Measurements from ENCODE around the gene RUSC2. TPM values are rescaled to one million over a fixed set of nuclear protein-coding genes. Genes with fewer than 3 reads are reported as not detected.
"Not testable (repeated sequence)": the region's sequence is repeated elsewhere in the genome, so short reads cannot be mapped to it uniquely, and the experiment has no call there.

Gene RUSC2
- total RNA-seq, 1 experiment from 2014 or later: 49.9 TPM

GRCh38 chr9:35498245-35498644, 8.3 kb downstream of the RUSC2 start:
- CTCF ChIA-PET; in situ Hi-C loops (cut with HindIII; ENCODE audit: low pct_unique_long_range_greater_than_20kb, low sequenced_read_pairs); BruUV-seq (replicated peaks); H3K36me3 ChIP-seq (ENCODE audit: control insufficient read depth, insufficient read depth, low read length); intact Hi-C loops (cut with micrococcal nuclease; ENCODE audit: unreplicated experiment); H3K4me3 ChIP-seq (ENCODE audit: low read depth in 2 of 2, low read length in 2 of 2); DNase-seq (ENCODE audit: low read depth, low spot score); ATAC-seq; H3K4me1 ChIP-seq (ENCODE audit: control insufficient read depth, insufficient read depth, low read length); H3K27ac ChIP-seq (ENCODE audit: low read length); H3K27me3 ChIP-seq (ENCODE audit: control insufficient read depth, insufficient read depth, low read length): not testable (repeated sequence)
- POLR2A ChIA-PET: interaction anchor here (0.7 kb wide), 1 partner anchor 45 kb away, joined by 5 read pairs; no protein-coding TSS in a partner anchor
- peaks cover 11% of the 10 kb centered on the region for H3K9me3 ChIP-seq (ENCODE audit: control insufficient read depth, insufficient read depth, low read depth, low read length)

- Histone ChIP-seq H3K4me3 (ENCODE audit: low read depth in 2 of 2, low read length in 2 of 2) (no peak overlapping the region), H3K27me3 (ENCODE audit: control insufficient read depth, insufficient read depth, low read length) (no peaks in the 10 kb centered on the region), H3K9me3 (ENCODE audit: control insufficient read depth, insufficient read depth, low read depth, low read length) (peaks cover 11% of the 10 kb centered on the region), H3K36me3 (ENCODE audit: control insufficient read depth, insufficient read depth, low read length) (no peaks in the 10 kb centered on the region), H3K27ac (ENCODE audit: low read length) (no peak overlapping the region), H3K4me1 (ENCODE audit: control insufficient read depth, insufficient read depth, low read length) (peaks cover 2% of the 10 kb centered on the region; the same call in 1 of the 2 replicates)
- ChIA-PET POLR2A (no interaction called here), CTCF (no interaction called here)
- no peak for TF ChIP-seq POLR2AphosphoS5 (IDR thresholded peaks at IDR 0.05; ENCODE audit: low read depth, low read length)
- TF ChIP-seq SIN3A (IDR thresholded peaks at IDR 0.05; ENCODE audit: borderline replicate concordance, insufficient read depth, low read depth, low read length): no peak
- TF ChIP-seq CTCF (IDR thresholded peaks at IDR 0.05): no peak
- no peak for TF ChIP-seq REST (IDR thresholded peaks at IDR 0.05; ENCODE audit: insufficient read depth in 1 of 2, low read depth in 2 of 2, low read length in 1 of 2)
- TF ChIP-seq TCF7L2 (IDR thresholded peaks at IDR 0.05; ENCODE audit: low read depth, low read length): no peak
- intact Hi-C loops (cut with micrococcal nuclease; ENCODE audit: unreplicated experiment): no loop called here
- in situ Hi-C loops (cut with HindIII; ENCODE audit: low pct_unique_long_range_greater_than_20kb, low sequenced_read_pairs): no loop called here
- ATAC-seq: no peak
- BruUV-seq (replicated peaks): no TSS peak
- no peak for DNase-seq (ENCODE audit: low read depth, low spot score)
Measured at GRCh38 chr9:35499029-35499700, 9.3 kb downstream of the RUSC2 start.

- Histone ChIP-seq H3K27me3 (ENCODE audit: control insufficient read depth, insufficient read depth, low read length) (no peaks in the 10 kb centered on the region), H3K9me3 (ENCODE audit: control insufficient read depth, insufficient read depth, low read depth, low read length) (peaks cover 11% of the 10 kb centered on the region), H3K4me3 (ENCODE audit: low read depth in 2 of 2, low read length in 2 of 2) (no peak overlapping the region), H3K27ac (ENCODE audit: low read length) (no peak overlapping the region; the same call in 1 of the 2 replicates), H3K4me1 (ENCODE audit: control insufficient read depth, insufficient read depth, low read length) (peaks cover 2% of the 10 kb centered on the region; the same call in 1 of the 2 replicates), H3K36me3 (ENCODE audit: control insufficient read depth, insufficient read depth, low read length) (no peaks in the 10 kb centered on the region)
- DNase-seq (ENCODE audit: low read depth, low spot score): no peak
- POLR2A ChIA-PET: interaction anchor here (0.7 kb wide), 1 partner anchor 358 kb away, joined by 4 read pairs; no protein-coding TSS in a partner anchor
- TSS peak; percentile 1 for BruUV-seq (replicated peaks)
- TF ChIP-seq POLR2AphosphoS5 (IDR thresholded peaks at IDR 0.05; ENCODE audit: low read depth, low read length): no peak
- no peak for TF ChIP-seq CTCF (IDR thresholded peaks at IDR 0.05)
- TF ChIP-seq REST (IDR thresholded peaks at IDR 0.05; ENCODE audit: insufficient read depth in 1 of 2, low read depth in 2 of 2, low read length in 1 of 2): no peak
- no peak for TF ChIP-seq TCF7L2 (IDR thresholded peaks at IDR 0.05; ENCODE audit: low read depth, low read length)
- no peak for TF ChIP-seq SIN3A (IDR thresholded peaks at IDR 0.05; ENCODE audit: borderline replicate concordance, insufficient read depth, low read depth, low read length)
- in situ Hi-C loops (cut with HindIII; ENCODE audit: low pct_unique_long_range_greater_than_20kb, low sequenced_read_pairs): no loop called here
- CTCF ChIA-PET: no interaction called here
- ATAC-seq: no peak
- intact Hi-C loops (cut with micrococcal nuclease; ENCODE audit: unreplicated experiment): no loop called here
Measured at GRCh38 chr9:35499701-35500030, 9.8 kb downstream of the RUSC2 start.

Data from Panc1 (cell line).